ENCODE data around the gene SARM1. TPM values are rescaled to one million over a fixed set of nuclear protein-coding genes. Genes with fewer than 3 reads are reported as not detected.
"Not testable (repeated sequence)": the region's sequence is repeated elsewhere in the genome, so short reads cannot be mapped to it uniquely, and the experiment has no call there.

The SARM1 gene
- 8.6 and 13.9 TPM in 2 replicates for total RNA-seq
- 9.7 TPM for polyA plus RNA-seq (2012)

DNA sequence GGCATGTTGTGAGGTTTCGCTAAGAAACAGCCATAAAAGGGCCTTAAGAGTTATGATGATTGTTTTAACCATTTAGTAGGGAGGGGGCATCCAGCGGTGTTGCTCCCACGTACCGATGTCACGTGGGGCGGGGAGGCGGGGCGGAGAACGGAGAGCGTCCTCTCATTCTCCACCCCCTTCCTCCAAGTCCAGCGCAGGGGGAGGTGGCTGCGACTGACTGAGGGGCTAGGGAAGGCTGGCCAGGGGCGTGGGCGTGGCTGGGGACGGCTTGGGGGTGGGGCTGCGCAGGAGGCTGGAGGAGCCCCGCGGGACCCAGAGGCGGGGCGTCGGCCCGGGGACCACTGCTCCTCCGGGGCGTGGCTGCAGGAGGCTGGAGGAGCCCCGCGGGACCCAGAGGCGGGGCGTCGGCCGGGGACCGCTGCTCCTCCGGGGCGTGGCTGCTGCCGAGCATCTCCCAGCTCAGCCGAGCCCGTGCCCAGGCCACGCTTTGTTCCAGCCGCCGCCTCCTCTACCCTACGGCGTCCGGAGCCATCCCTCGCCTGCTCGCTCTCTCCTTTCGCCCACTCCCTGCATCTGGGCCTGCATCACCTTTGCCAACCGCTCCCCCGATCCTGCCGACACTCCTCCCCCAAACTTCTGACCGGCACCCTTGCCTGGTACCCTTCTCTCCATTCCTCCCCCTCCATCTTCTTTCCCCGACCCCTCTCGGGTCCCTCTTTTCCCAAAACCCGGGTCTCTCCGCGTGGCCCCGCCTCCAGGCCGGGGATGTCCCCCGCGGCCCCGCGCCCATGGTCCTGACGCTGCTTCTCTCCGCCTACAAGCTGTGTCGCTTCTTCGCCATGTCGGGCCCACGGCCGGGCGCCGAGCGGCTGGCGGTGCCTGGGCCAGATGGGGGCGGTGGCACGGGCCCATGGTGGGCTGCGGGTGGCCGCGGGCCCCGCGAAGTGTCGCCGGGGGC, at the start of gene SARM1:
Gene SARM1, plus strand, starts transcription at position 450 of the 958 bp plus-strand sequence. Its CDS starts 339 bp downstream, at position 789.
- DNase-seq (ENCODE audit: low read depth): peak; percentile 78

DNA sequence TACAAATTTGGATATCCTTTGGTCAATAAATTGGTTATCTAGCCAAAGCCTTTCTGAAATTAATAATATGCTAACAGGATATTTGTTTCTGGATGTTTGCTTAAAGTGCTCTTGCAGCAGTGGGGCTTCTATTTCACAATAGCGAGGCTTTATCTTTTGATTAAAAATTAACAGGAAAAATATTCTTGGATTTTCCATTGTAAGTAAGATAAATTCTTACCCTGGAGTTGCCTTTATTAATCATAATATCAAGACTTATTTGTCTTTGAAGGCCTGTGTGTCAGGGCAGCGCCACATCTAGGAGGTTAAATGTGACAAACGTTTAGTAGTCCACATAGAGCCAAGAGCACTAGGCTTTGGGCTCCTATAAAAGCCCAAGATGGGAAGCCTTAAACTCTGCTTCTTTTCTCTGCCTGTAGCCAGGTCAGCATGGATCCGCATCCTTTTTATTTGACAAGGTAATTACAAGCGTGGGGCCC, 47.2 kb upstream of the SARM1 start:
- no peak for DNase-seq (ENCODE audit: low read depth)

DNA sequence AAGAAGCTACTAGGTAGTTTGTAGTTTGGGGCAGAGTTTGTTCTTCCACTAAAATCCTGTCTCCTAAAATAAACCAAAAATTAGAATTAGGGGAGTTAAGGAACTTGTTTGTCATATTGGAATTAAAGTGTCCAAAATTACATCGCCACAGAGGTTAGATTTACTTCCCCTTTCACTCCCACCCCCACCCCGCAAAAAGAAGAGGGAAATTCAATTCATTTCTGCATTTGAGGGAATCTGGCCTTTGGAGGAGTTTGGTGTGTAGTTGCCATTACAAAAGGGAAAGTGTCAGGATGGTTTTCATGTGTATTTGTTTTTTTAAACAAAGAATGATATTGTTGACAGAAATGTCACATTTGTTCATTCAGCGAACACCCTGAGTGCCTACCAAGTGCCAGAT, 46.7 kb upstream of the SARM1 start:
- DNase-seq (ENCODE audit: low read depth): no peak

DNA sequence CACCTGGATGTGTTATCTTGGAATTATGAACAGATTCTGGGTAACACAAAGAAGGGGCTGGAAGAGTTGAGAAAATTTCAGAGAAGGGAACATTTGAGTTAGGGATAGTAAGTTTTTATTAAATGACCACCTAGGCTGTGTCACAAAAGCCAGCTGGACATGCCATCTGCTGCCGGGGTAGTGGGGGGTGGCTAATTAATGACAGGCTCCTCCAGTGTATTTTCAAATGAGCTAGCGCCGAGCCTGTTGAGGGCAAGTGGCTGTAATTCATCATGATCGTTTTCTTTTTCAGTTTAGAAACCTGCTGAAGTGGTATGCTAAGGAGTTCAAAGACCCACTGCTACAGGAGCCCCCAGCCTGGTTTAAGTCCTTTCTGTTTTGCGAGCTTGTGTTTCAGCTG, 46.3 kb upstream of the SARM1 start:
- no peak for DNase-seq (ENCODE audit: low read depth)

DNA sequence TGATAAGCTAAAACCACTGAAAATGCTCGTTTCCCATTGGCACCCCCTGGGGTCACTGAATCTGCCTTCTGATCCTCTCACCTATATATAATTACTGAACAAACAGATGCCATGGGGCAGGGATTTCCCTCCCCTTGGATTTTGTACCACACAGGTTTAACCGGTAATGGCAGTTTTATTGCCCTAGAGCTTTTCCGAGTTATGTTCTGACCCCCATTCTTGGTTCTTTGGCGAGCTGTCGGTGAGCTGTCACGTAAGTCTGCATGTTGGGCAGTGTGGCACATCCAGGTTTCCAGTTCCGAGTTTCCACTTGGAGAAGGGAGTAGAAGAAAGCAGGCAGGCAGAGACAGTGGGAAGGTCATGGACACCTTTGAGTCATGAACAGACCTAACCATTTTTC, 45.4 kb upstream of the SARM1 start:
- no peak for DNase-seq (ENCODE audit: low read depth)

DNA sequence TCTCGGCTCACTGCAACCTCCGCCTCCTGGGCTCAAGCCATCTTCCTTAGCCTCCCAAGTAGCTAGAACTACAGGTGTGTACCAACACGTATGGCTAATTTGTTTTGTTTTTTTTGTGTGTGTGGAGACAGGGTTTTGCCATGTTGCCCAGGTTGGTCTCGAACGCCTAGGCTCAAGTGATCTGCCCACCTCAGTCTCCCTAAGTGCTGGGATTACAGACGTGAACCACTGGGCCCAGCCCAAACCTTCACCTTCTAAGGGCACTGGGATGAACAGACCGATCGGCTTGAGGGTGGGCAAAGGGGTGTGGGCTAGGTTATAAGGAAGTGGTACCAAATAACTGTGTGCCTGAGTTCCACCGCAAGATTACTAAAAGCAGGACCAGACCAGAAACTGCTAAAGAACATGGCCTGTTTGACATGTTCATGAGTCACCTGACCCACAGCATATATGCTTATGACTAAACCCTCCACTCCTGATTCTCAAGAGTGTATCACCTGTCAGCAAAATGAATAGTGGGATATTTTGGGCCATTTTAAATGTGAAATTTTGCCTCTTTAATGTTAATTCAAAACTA, 44.4 kb upstream of the SARM1 start:
- no peak for DNase-seq (ENCODE audit: low read depth)

DNA sequence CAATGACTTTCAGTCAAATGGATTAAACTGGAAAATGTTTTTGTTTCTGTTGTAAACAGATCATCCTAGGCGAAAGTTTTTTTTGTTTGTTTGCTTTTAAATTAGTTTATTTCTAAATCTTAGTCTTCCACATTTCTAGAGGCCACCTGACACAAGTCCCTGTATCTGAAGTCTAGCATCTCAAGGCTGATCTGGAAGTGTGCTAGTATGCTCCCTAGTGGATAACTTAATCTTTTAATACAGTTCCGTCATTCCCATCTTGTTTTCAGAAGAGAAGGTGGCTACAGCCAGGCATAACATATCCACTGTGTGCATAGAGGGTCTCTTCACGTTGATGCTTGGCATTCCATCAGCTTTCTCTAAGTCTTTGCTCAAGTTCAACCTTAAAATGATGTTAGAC, 43.8 kb upstream of the SARM1 start:
- DNase-seq (ENCODE audit: low read depth): no peak

DNA sequence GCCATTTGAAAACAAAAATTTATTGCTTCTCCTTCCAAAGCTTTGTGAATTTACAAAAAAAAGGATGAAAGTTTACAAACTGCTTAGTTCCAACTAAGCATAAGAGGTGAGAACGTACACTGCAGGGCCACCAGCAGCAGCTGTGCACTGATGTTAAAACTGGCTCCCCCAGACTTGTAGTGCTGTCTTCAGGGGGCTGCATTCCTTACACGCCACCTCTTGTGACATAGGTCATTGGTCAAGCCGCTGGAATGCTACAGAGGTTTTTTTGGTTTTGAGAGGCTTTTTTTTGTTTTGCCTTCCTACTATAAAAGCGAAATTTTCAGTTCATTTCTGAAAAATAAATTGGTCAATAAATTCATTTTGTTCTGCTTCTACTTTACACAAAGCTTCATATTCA, 43.2 kb upstream of the SARM1 start:
- no peak for DNase-seq (ENCODE audit: low read depth)

DNA sequence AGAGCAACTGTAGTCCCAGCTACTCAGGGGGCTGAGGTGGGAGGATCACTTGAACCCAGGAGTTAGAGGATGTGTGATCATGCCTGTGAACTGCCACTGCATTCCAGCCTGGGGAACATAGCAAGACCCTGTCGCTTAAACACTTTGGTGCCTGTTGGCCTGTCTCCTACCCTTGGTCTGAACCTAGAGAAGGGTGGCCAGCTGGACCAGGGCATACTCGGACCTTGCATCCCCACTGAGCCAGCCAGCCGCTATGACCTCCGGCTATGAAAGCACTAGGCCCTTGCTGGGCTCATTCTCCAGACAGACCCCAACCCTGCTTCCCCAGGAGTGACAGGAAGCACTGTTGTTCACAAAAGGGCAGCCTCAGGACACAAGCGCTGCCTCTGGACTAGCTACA, 40.8 kb upstream of the SARM1 start:
- no peak for DNase-seq (ENCODE audit: low read depth)

DNA sequence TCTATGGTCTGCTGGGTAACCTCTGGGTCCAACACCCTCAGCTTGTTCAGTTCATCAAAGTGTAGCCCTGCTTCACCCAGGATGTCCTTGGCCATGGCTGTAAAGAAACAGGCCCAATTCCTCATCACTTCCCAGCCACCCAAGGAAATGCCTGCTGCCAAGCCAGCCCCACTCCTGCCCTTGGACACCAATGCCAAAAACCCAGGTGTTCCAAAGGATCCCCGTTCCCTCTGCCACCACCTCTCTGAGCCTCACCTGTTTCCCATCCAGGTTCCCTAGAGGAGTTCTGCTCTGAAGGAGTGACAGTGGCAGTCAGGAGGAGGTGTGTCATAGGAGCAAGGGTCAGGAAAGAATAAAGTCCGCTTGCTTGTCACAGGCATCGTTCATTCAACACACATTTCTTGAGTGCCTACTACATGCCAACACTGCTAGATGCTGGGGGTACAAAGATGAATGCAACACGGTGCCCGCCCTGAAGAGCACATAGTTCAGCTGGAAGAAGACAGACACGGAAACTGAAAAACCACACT, 39.5 kb upstream of the SARM1 start:
- no peak for DNase-seq (ENCODE audit: low read depth)

DNA sequence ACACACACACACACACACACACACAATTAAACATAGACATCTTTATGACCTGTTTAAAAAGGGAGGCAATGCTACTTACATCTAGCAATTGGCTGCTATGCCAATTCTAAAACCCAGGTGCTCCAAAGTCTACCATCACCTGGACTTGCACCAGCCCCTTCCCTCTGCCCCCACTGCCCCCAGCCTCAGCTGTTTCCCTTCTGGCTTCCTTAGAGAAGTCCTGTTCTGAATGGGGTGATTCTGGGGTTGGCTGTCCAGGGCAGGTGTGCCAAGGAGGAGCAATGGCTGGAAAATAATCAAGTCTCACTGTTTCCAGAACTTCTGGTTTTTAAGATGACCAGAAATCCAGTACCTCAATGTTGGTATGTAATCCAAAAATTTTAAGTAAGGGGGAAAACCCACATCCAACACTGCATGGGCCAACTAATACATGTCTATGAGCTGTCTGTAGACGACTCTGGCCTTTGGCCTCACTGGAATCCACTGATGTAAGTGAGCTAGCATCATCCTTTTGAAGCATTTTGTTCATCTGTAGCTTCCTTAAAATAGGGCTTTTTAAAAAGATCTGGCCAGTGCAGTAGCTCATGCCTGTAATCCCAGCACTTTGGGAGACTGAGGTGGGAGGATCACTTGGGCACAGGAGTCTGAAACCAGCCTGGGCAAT, 38.3 kb upstream of the SARM1 start:
- no peak for DNase-seq (ENCODE audit: low read depth)

DNA sequence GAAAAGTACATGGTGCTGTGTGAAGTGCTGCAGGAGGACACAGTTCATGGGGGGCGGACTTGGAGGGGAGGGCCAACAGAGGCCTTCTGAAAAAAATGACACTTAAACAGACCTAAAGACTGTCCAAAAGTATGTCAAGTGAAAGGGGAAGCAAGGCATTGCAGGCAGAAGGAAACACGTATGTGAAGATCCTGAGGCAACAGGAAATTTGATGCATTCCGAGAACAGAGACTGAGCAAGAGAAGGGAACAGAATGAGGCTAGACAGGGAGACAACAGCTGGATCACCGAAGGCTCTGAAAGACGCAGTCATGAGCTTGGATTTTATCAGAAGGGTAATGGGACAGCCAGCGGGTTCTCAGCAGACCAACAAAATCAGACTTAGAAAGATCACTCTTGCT, 37.3 kb upstream of the SARM1 start:
- DNase-seq (ENCODE audit: low read depth): no peak

DNA sequence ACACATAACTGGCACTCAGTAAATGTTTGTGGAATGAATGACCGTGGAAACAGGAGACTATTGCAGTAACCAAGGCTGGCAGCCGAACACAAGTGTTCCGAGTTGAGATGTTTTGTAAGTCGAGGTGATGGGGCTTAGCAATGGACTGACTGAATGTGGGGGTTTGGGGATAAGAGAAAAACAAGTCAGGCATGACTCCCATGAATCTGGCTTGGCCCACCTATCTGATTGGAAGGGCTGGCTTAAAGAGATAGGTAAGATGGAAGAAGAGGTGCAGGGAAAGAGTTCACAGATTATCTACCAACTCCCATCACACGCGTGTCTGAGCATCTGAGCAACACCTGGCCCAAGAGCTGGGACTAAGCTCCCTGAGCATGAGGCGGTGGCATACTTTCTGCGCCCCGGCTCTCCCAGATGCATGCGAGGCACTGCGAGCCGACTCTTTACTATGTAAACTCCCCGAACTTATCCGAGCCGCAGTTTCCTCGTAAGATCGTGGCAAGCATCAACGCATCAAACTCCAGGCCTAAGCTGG, 36.8 kb upstream of the SARM1 start:
- no peak for DNase-seq (ENCODE audit: low read depth)

DNA sequence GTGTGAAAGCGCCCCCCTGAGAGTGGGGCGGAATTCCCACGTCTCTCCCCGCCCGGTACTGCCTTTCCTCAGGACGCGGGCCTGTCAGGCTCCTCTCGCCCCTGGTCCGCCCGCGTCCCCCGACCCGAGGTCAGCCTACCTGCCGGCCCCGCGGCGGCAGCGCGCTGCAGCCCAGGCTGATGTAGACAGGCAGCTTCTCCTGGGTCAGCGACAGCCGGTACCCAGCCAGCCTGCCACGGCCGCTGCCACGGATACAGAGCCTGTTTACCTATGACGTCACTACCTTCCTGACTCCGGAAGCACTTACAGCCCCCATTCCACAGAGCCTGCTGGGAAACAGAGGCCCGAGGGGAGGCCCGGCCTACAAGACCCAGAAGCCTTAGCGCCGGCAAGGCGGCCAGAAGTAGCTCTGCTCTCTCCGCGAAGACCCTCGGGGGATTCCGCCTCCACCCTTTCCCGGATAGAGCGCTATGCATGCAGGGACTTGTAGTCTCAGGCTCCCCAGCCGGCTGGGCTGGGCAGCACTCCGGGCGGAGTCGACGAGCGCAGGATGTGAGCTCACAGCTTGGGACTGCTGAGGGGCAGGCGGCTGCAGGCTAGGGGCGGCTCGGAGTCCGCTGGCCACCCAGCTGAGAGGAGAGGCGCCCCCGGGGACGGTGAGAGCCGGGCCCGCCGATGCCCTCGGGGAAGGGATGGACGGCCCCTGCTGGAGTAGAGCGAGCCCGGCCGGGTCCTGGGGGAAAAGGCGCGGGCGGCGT, 36.1 kb upstream of the SARM1 start, which contains the start of the genes IFT20 and TNFAIP1:
Gene IFT20, minus strand, starts transcription at position 272 of the 758 bp plus-strand sequence. CDS start 3,487 bp downstream, outside the sequence.
Gene TNFAIP1, plus strand, starts transcription at position 561 of the 758 bp plus-strand sequence. CDS start 3,761 bp downstream, outside the sequence.
- DNase-seq (ENCODE audit: low read depth): peak; percentile 100

DNA sequence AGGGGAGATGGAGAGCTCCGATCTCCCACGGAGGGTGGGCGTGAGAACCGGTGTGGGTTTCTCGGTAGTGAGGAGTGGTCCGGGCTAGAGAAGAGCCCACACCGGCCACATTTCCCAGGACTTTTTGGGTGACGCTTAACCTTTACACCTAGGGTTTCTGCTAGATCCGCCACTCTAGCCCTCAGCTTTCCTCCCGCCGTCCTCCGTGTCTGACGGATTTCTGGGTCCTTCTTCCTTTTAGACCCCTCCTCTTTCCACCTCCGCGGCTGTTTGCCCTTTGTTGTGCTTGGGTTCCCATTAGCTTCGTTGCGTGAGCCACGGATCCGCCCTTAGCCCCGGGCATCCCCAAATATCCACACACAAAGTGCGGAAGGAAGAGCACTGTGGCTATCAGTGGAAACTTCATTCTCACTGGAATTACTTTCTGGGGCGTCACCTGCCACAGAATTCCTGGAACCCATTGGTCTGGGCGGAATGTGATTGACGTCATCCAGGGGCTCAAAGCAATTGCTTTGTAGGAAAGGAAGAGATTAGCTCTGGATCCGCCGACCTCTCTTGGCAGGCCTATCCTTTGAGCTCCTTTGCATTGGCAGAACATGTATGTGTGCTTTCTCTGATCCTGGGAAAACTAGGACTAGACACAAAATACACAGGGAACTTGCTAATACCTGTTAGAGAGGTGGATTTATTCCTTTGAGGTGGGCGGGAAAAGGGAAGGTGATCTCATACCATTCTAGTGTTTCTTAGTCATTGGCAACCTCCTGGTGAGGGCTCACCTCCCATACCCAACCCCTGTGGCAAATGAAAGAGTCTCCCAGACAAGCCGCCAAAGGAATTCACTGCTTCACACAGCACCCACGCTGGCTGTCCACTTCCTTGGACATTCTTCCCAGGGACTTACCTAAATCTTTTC, 35.3 kb upstream of the SARM1 start:
- DNase-seq (ENCODE audit: low read depth): peak; percentile 89

DNA sequence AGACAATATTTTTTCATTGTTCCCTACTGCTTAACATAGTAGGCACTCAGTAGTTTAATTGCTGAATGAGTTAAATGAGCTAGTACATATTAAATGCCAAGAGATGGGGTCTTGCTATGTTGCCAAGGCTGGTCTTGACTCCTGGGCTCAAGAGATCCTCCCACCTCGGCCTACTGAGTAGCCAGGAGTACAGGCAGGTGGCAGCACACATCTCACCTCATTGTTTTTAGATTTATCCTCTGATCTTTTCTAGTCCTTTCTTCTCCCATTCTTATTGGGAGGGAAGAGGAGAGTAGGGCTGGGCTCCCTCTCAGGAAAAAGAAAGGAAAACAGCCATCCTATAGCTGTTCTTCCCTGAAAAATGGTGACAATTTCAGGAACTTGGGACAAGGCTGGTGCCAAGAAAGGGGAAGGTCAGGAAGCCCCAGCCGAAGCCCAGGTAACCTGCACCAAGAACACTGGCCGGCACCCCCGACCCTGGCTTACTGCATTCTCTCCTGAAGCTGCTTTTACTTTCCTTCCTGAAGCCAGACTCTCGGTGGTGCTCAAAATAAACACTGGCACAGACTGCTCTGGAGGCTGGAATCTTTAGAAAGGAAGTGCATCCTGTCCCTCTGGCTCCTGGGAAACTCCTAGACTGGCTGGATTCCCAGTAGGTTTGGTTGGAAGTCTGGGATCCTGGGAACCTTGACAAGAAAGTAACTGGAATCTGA, 33.3 kb upstream of the SARM1 start:
- DNase-seq (ENCODE audit: low read depth): peak; percentile 22

DNA sequence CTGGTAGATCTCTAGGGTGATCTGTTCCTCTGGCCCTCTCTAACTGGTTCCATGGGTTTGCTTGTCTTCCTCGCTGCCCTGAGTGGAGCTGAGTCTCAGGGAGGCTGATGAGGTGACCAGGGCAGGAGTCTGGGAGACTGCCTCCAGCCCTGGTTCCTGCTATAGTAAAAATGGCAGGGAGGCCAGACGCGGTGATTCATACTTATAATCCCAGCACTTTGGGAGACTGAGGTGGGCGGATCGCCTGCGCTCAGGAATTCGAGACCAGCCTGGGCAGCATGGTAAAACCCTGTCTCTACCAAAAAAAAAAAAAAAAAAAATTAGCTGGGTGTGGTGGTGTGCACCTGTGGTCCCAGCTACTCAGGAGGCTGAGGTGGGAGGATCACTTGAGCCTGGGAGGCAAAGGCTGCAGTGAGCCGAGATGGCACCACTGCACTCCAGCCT, 32.7 kb upstream of the SARM1 start:
- not testable (repeated sequence) for DNase-seq (ENCODE audit: low read depth)

DNA sequence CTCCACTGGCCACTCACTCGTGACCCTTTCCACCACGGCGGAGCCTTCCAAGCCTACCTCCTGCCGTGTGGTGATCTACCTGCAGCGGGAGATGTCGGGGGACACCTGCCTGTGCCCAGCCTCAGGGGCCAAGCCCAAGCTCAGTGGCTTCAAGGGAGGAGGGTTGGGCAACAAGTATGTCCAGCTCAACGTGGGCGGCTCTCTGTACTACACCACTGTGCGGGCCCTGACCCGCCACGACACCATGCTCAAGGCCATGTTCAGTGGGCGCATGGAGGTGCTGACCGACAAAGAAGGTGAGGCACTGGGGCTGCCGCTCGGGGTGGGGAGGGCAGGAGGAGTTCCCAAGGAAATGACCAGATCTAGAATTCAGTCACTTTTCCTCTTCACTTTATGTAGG, 32.1 kb upstream of the SARM1 start:
- DNase-seq (ENCODE audit: low read depth): no peak

DNA sequence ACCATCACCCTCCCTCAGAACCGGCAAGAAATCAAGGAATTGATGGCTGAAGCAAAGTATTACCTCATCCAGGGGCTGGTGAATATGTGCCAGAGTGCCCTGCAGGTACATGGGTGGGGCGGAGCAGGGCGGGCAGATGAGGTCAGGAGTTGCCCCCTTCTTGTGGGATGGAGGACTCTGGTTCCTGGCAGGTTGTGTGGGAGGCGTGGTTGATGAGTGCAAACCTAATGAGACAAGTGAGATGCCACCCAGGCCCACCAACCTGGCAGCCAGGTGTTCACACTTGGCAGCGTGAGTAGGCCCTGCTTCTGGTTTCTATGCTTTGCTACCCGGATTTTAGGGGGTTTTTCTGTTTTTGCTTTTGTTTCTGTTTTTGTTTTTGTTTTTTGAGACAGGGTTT, 31.1 kb upstream of the SARM1 start:
- no peak for DNase-seq (ENCODE audit: low read depth)
